ENCODE measurements around the gene ELAVL3. TPM values are rescaled to one million over a fixed set of nuclear protein-coding genes. Genes with fewer than 3 reads are reported as not detected.

The ELAVL3 gene
- total and polyA plus RNA-seq, 2 of the 8 experiments (the other 6 are each of a cell fraction or from before 2014, with no cell fraction given) = 0.80 to 1.0 TPM

DNA sequence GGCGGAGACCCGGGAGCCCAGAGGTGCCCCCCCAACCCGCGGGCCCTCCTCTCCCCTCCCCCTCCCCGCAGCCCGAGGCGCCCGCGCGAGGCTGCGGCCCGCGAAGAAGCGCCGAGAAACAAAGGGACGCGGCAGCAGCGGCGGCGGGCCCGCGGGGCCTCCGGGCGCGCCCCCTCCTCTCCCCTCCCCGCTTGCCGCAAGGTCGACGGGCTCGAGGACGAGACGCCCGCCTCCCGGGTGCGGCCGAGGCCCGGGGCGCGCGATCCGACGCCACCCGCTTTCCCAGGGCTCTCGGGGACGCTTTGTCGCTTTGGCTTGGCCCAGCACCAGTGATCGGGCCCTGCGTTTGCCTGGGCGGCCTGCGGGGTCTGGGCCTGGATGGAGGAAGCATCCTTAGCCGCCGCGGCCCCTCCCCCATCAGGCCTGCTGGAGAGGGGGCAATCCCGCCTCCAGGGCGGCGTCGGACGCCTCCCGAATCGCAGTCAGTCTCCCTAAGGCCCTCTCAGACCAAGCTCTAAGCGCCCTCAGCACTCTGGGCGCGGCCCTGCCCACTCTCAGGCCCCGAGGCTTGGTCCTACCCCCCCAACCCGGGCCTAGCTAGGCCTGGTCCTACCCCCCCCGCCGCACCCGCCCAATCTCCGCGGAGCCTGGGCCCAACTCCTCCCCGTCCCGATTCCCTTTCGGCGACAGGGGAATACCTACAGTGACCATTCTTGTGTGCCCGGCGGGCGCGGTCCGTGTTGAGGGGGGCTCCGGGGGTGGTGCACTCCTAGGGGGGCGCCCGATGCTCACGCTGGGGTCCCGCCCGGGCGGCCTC lies 740 bp downstream of the ELAVL3 start:
- ChIA-PET POLR2A (ENCODE audit: partially characterized antibody) (interaction anchor here (0.7 to 3.9 kb wide), 16 partner anchors 10 to 105 kb away, joined by 3 to 20 read pairs (median 4); partner anchors contain the start of gene SWSAP1), CTCF (ENCODE audit: partially characterized antibody) (interaction anchor here (1.0 to 3.4 kb wide), 4 partner anchors 28 to 99 kb away, joined by 3 to 22 read pairs (median 4); no protein-coding TSS in a partner anchor)
- Histone ChIP-seq H4K5ac (ENCODE audit: insufficient read length, low read depth, low read length) (no peak overlapping the region), H2BK120ac (replicated peaks; ENCODE audit: low read depth, low read length) (no peak overlapping the region), H2AK5ac (ENCODE audit: low read depth, low read length) (no peak overlapping the region), H3K23ac (ENCODE audit: insufficient read length) (no peak overlapping the region), H3K27ac (ENCODE audit: low read depth, low read length) (no peak overlapping the region), H3K27me3 (replicated peaks in 1 of 4; ENCODE audit: control insufficient read depth in 3 of 4, extremely low read depth in 1 of 4, insufficient read depth in 3 of 4, low read length in 3 of 4) (peaks cover 20 to 26% (median 23%) of the 10 kb centered on the region in 4 experiments), H3K4me1 (replicated peaks in 1 of 4; ENCODE audit: control insufficient read depth in 3 of 4, insufficient read depth in 4 of 4, low read length in 3 of 4) (peaks cover 0 to 17% (median 5%) of the 10 kb centered on the region in 4 experiments; a peak in 5 of 7 replicates), H3K36me3 (ENCODE audit: control insufficient read depth in 2 of 4, insufficient read depth in 4 of 4, low read length in 3 of 4) (no peaks in the 10 kb centered on the region; a peak in 1 of 8 replicates), H3K14ac (ENCODE audit: insufficient read length) (no peak overlapping the region), H4K20me1 (replicated peaks in 1 of 2; ENCODE audit: control insufficient read depth in 1 of 2, insufficient read depth in 2 of 2, low read length in 2 of 2) (peaks cover 0 to 7% of the 10 kb centered on the region in 2 experiments), H3K4me3 (ENCODE audit: extremely low read depth in 1 of 4, insufficient read depth in 2 of 4, low read depth in 3 of 4, low read length in 4 of 4) (peak overlapping the region; percentile 11 to 58 (median 20); a peak in 7 of 8 replicates), H2AFZ (ENCODE audit: low read length) (no peak overlapping the region), H3K79me2 (ENCODE audit: control insufficient read depth in 1 of 2, insufficient read depth in 2 of 2, low read length in 2 of 2) (no peaks in the 10 kb centered on the region), H3K4ac (replicated peaks; ENCODE audit: insufficient read length, low read depth, low read length) (no peak overlapping the region), H2BK20ac (ENCODE audit: low read length) (no peak overlapping the region), H3K4me2 (ENCODE audit: insufficient read depth in 1 of 2, low read depth in 2 of 2, low read length in 2 of 2) (peak overlapping the region; percentile 34 to 65), H3K9ac (replicated peaks in 1 of 4; ENCODE audit: extremely low read depth in 1 of 4, low read depth in 3 of 4, low read length in 3 of 4) (no peak overlapping the region), H3K23me2 (ENCODE audit: low read depth, low read length) (peaks cover 7% of the 10 kb centered on the region; the same call in 1 of the 2 replicates), H3K18ac (ENCODE audit: extremely low read depth, low read length) (no peak overlapping the region), H3K56ac (replicated peaks; ENCODE audit: insufficient read length, low read depth, low read length) (no peak overlapping the region), H3K79me1 (ENCODE audit: low read depth, low read length) (no peaks in the 10 kb centered on the region), H4K91ac (replicated peaks; ENCODE audit: insufficient read length, low read length) (no peak overlapping the region), H2BK15ac (ENCODE audit: low read length) (no peak overlapping the region), H2BK12ac (ENCODE audit: low read depth, low read length) (no peak overlapping the region), H2BK5ac (ENCODE audit: low read depth, low read length) (no peak overlapping the region), H3K9me3 (ENCODE audit: insufficient read depth in 2 of 2, low read depth in 1 of 2, low read length in 1 of 2) (no peaks in the 10 kb centered on the region; a peak in 1 of 4 replicates), H4K8ac (ENCODE audit: extremely low read depth, insufficient read depth, low read length) (no peak overlapping the region)
- TF ChIP-seq SIN3A (conservative IDR thresholded peaks at IDR 0.05 in 1 of 2, IDR thresholded peaks at IDR 0.05 in 1 of 2; ENCODE audit: low read depth in 1 of 2, low read length in 2 of 2) (no peak), KDM4A (IDR thresholded peaks at IDR 0.05; ENCODE audit: low read depth, low read length, severe bottlenecking) (peak; percentile 36)
- 25% methylated on average over 22 of the region's 86 CpGs; no CpG with 5 or more reads in 1 of the 2 experiments for WGBS, 2 experiments (ENCODE audit: extremely low coverage in 1 of 2, insufficient coverage in 1 of 2, insufficient read length in 1 of 2, insufficient replicate concordance in 2 of 2, low coverage in 1 of 2, low lambda C conversion rate in 2 of 2, missing lambda C conversion rate in 1 of 2)
- no peak for DNase-seq (ENCODE audit: low read depth in 1 of 2, low spot score in 2 of 2)
- no peak for FAIRE-seq
